ENCODE results near the gene BRD3.

BRD3 gene

GRCh38 chr9:134049772-134050588 lies 17.8 kb downstream of the BRD3 start:
- DNase-seq (ENCODE audit: low read depth): no peak
- no peak for TF ChIP-seq CTCF (conservative IDR thresholded peaks at IDR 0.05; ENCODE audit: control insufficient read depth, insufficient read depth, low read depth, low read length)
- H3K4me3 ChIP-seq (ENCODE audit: control insufficient read depth, low read depth, low read length): no peak overlapping the region

DNA sequence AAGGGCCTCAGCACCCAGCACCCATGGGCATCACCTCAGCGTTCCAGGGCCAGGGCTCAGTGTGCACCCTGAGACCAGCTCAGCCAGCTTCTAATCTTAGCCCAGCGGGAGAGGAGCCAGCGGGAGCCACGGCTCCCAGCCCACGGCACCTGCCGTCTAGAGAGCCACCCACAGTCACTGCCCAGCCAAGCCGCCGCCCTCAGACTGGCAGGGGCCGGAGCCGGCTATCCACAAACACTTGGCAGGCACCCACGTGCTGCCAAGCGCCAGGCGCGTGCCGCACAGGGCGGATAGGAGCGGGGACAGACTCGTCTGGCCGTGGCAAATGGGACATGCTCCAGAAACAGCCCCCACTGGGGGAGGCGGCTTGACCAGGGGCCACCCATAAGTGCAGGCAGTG lies 18.6 kb downstream of the BRD3 start:
- H3K4me3 ChIP-seq (ENCODE audit: control insufficient read depth, low read depth, low read length): no peak overlapping the region
- DNase-seq (ENCODE audit: low read depth): no peak
- no peak for TF ChIP-seq CTCF (conservative IDR thresholded peaks at IDR 0.05; ENCODE audit: control insufficient read depth, insufficient read depth, low read depth, low read length)

DNA sequence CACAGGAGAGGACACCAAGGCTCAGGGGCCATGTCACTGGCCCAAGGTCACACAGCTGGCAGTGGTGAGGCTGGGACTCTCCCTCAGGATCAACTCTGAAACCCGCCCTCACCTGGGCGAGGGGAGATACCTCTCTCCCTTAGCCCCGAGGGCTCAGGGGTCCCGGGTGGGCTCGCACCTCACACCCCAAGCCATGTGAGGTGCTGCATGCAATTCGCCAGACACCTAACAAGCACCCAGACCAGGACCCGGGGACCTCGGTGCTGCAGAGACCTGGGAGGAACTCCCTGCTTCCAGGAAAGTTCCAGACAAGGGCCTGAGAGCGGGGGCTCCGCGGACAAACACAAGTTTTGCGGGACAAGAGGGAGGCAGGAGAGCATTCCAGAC lies 19.3 kb downstream of the BRD3 start:
- no peak for DNase-seq (ENCODE audit: low read depth)
- H3K4me3 ChIP-seq (ENCODE audit: control insufficient read depth, low read depth, low read length): no peak overlapping the region
- no peak for TF ChIP-seq CTCF (conservative IDR thresholded peaks at IDR 0.05; ENCODE audit: control insufficient read depth, insufficient read depth, low read depth, low read length)

GRCh38 chr9:134047868-134048581 lies 19.8 kb downstream of the BRD3 start:
- TF ChIP-seq CTCF (conservative IDR thresholded peaks at IDR 0.05; ENCODE audit: control insufficient read depth, insufficient read depth, low read depth, low read length): no peak
- DNase-seq (ENCODE audit: low read depth): no peak
- no peak overlapping the region for H3K4me3 ChIP-seq (ENCODE audit: control insufficient read depth, low read depth, low read length)

DNA sequence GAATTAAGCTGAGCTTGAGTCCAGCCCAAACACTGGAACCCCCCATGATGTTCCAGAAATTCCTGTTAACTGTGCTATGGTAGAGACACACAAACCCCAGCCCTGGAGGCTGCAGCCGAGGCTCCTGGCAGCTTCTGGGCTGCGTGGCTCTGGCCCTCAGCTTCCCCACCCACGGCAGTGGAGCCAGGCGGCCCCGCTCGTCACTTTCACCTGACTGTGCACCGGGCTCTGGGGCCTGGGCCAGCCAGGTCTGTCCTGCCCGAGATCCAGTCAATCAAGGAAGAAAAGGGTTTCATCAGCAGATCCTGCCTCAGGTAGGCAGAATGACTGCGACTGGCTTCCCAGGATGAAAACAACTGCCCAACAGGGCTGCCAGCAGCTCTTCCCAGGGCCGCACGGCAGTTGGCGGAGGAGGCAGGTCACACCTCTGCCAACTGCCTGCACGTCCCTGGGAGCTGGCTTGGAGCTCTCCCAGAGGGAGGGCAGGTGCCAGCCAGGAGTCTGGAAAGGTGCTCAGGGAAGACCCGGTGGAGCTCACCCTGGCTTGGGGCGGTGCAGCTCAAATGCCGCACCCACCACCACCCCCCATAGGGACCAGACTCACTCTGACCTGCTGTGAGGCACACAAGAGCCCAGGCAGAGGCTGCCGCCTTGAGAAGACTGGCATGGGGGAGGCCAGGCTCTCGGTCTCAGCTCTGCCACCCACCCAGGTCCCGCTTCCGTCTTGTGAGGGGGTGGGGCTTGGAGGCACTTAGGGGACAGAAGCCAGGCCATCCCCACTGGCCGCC lies 20.7 kb downstream of the BRD3 start:
- no peak for TF ChIP-seq CTCF (conservative IDR thresholded peaks at IDR 0.05; ENCODE audit: control insufficient read depth, insufficient read depth, low read depth, low read length)
- no peak for DNase-seq (ENCODE audit: low read depth)
- H3K4me3 ChIP-seq (ENCODE audit: control insufficient read depth, low read depth, low read length): no peak overlapping the region

- TF ChIP-seq CTCF (conservative IDR thresholded peaks at IDR 0.05; ENCODE audit: control insufficient read depth, insufficient read depth, low read depth, low read length): no peak
- DNase-seq (ENCODE audit: low read depth): no peak
- no peak overlapping the region for H3K4me3 ChIP-seq (ENCODE audit: control insufficient read depth, low read depth, low read length)
These were observed 21.8 kb downstream of the BRD3 start for GRCh38 chr9:134045841-134046544.

All from fibroblast of mammary gland (primary cell).